C4-2B (cell line): ENCODE data around the gene DOCK3.

ENCODE experiments used
- ZFX ChIP-seq: fragments of 450-650 bp; IDR thresholded peaks from 2 replicates; pipeline ENCODE4 v1.6.1; 2017
- TF ChIP-seq, protein P1 (sequence below): fragments of 450-650 bp; conservative IDR thresholded peaks from 2 replicates; pipeline ENCODE4 v1.5.1; 2017; ENCODE audit warnings: mild to moderate bottlenecking

DNA sequence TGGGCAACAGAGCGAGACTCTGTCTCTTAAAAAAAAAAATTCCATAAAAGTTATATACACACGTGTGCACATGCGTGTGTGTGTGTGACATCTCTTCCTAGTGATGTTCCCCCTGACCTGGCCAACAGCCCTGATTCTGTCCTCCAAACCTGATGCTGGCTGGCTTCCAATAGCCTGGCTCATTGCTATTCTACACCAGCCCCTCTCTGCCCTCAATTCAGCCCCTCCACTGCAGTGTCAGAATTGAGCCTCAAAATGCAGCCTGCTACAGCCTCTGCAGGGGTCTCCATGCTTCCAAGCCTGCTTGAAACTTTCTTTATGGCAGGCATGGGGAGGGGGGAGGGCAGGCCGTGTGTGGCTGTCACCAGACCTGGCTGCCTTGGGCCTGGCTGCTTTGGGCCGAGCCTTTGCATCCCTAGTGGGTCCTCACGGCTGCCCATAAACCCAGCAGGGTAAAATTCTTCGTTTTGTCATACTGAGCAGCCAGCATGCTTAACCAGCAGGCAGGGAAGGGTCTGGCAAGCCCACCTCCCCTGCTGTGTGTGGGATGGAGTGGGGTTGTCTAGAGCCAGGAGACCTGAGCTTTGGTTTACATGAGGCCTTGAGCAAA, 22.7 kb upstream of the DOCK3 start:
- TF ChIP-seq, protein P1, sequence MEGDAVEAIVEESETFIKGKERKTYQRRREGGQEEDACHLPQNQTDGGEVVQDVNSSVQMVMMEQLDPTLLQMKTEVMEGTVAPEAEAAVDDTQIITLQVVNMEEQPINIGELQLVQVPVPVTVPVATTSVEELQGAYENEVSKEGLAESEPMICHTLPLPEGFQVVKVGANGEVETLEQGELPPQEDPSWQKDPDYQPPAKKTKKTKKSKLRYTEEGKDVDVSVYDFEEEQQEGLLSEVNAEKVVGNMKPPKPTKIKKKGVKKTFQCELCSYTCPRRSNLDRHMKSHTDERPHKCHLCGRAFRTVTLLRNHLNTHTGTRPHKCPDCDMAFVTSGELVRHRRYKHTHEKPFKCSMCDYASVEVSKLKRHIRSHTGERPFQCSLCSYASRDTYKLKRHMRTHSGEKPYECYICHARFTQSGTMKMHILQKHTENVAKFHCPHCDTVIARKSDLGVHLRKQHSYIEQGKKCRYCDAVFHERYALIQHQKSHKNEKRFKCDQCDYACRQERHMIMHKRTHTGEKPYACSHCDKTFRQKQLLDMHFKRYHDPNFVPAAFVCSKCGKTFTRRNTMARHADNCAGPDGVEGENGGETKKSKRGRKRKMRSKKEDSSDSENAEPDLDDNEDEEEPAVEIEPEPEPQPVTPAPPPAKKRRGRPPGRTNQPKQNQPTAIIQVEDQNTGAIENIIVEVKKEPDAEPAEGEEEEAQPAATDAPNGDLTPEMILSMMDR = no peak
- no peak for TF ChIP-seq ZFX
